ENCODE measurements around the gene SAE1. TPM values are rescaled to one million over a fixed set of nuclear protein-coding genes. Genes with fewer than 3 reads are reported as not detected.

The SAE1 gene
- total and polyA plus RNA-seq, 12 donors = 11.9 to 60.2 (median 45.5) TPM

GRCh38 chr19:47231215-47232054 lies 100.8 kb downstream of the SAE1 start:
- H3K9me3 ChIP-seq = no peaks in the 10 kb centered on the region
- H3K27ac ChIP-seq = peak overlapping the region; percentile 68 to 100 (median 84)
- peaks cover 11 to 57% (median 37%) of the 10 kb centered on the region in 9 donors for H3K4me1 ChIP-seq
- H3K36me3 ChIP-seq = no peaks in the 10 kb centered on the region
- WGBS, 2 donors = 7% methylated on average over 46 to 51 of the region's 51 CpGs
- intact Hi-C loops (cut with DNase I) = loop anchor here in 1 of 10 donors (10.0 kb wide), 1 partner anchor 217 kb away; the partner anchor contains the start of gene NPAS1
- DNase-seq (peak; percentile 90 to 92), ATAC-seq (peak; percentile 27 to 58 (median 46))
- no peaks in the 10 kb centered on the region for H3K27me3 ChIP-seq
- TF ChIP-seq CTCF (IDR thresholded peaks at IDR 0.05) = no peak
- peak overlapping the region; percentile 89 to 100 (median 98) for H3K4me3 ChIP-seq

GRCh38 chr19:47232422-47233211 lies 102.0 kb downstream of the SAE1 start:
- H3K4me1 ChIP-seq = peaks cover 6 to 45% (median 26%) of the 10 kb centered on the region in 9 donors
- intact Hi-C loops (cut with DNase I) = loop anchor here in 1 of 10 donors (10.0 kb wide), 1 partner anchor 218 kb away; the partner anchor contains the start of gene NPAS1
- WGBS, 2 donors = 52 to 60% methylated on average over 16 of the region's 16 CpGs

GRCh38 chr19:47236072-47236675 lies 105.5 kb downstream of the SAE1 start:
- Histone ChIP-seq H3K4me1 (peaks cover 4 to 41% (median 27%) of the 10 kb centered on the region in 9 donors), H3K27ac (no peak overlapping the region), H3K9me3 (no peaks in the 10 kb centered on the region), H3K36me3 (no peaks in the 10 kb centered on the region), H3K4me3 (no peak overlapping the region), H3K27me3 (peaks cover 0 to 27% (median 0%) of the 10 kb centered on the region in 7 donors)
- intact Hi-C loops (cut with DNase I) = loop anchor here in 1 of 10 donors (10.0 kb wide), 1 partner anchor 221 kb away; the partner anchor contains the start of gene NPAS1
- WGBS, 2 donors = 90 to 93% methylated on average over 12 of the region's 12 CpGs
- ATAC-seq (no peak), DNase-seq (no peak)
- TF ChIP-seq CTCF (IDR thresholded peaks at IDR 0.05) = no peak

More at GRCh38 chr19:47232422-47233211, 102.0 kb downstream of the SAE1 start:
- no peak for TF ChIP-seq CTCF (IDR thresholded peaks at IDR 0.05)
- H3K4me3 ChIP-seq = peak overlapping the region in 1 of 10 donors; percentile 89
- ATAC-seq = no peak
- H3K27ac ChIP-seq = peak overlapping the region in 6 of 10 donors; percentile 15 to 85 (median 72)
- no peaks in the 10 kb centered on the region for H3K9me3 ChIP-seq
- no peaks in the 10 kb centered on the region for H3K27me3 ChIP-seq
- H3K36me3 ChIP-seq = no peaks in the 10 kb centered on the region
- DNase-seq = no peak

Measured in heart right ventricle (tissue), 16 donors.